HEK293 (cell line): ENCODE results near the gene PLD6.

Experiments used
- CTCF ChIA-PET: fragments of 350-600 bp; formaldehyde crosslinking; extraction: SDS; loops from one replicate; lab custom pipeline; 2021; ENCODE audit warnings: antibody characterized with exemption; lab: Yijun Ruan, JAX
- POLR2A ChIA-PET: fragments of 300-600 bp; formaldehyde crosslinking; extraction: SDS; loops from one replicate; lab custom pipeline; 2020; ENCODE audit warnings: antibody characterized with exemption, inconsistent platforms; lab: Yijun Ruan, JAX
- H3K27ac ChIP-seq: fragments of 200-500 bp; sonication (Bioruptor generic); 2 replicates; pipeline ENCODE4 v1.5.1; 2014; ENCODE audit warnings: low read depth, low read length, control low read depth, inconsistent platforms; ENCODE audit errors: extremely low read depth
- H3K36me3 ChIP-seq, 2 experiments: fragments of 200-500 bp in 1 of 2; sonication (Bioruptor generic) in 1 of 2; 1 replicate in 1 of 2; 2 replicates in 1 of 2; pipeline ENCODE4 v1.5.1; 2014 to 2017; ENCODE audit warnings: inconsistent platforms in 2 of 2, low read length in 2 of 2; ENCODE audit not compliant: control insufficient read depth in 2 of 2, insufficient read depth in 1 of 2
- H3K4me1 ChIP-seq: fragments of 200-500 bp; sonication (Bioruptor generic); 2 replicates; pipeline ENCODE4 v1.5.1; 2014; ENCODE audit warnings: mild to moderate bottlenecking, low read length, inconsistent platforms; ENCODE audit not compliant: control insufficient read depth, insufficient read depth
- H3K4me3 ChIP-seq: 2 replicates; pipeline ENCODE4 v1.5.1; 2011; ENCODE audit warnings: low read depth, mild to moderate bottlenecking, control low read depth, low read length, moderate library complexity
- H3K9me3 ChIP-seq: fragments of 200-500 bp; sonication (Bioruptor generic); 2 replicates; pipeline ENCODE4 v1.5.1; 2014; ENCODE audit warnings: low read depth, low read length, inconsistent platforms; ENCODE audit not compliant: control insufficient read depth, insufficient read depth
- HOXA7 ChIP-seq: sonication (generic); formaldehyde crosslinking; IDR thresholded peaks from 2 replicates; pipeline ENCODE4 v1.8.1; 2022; ENCODE audit warnings: missing genetic modification reagents, borderline replicate concordance
- KLF10 ChIP-seq: fragments of 450-650 bp; IDR thresholded peaks from 2 replicates; pipeline ENCODE4 v1.5.1; 2018; ENCODE audit warnings: missing biosample characterization, mild to moderate bottlenecking, missing genetic modification characterization
- KLF7 ChIP-seq: fragments of 450-650 bp; formaldehyde crosslinking; IDR thresholded peaks from 2 replicates; pipeline ENCODE4 v1.5.1; 2016; ENCODE audit warnings: missing biosample characterization, missing genetic modification characterization, borderline replicate concordance
- MEIS1 ChIP-seq: sonication (generic); formaldehyde crosslinking; IDR thresholded peaks from 2 replicates; pipeline ENCODE4 v1.8.1; 2022; ENCODE audit warnings: missing genetic modification reagents, mild to moderate bottlenecking, borderline replicate concordance
- ZBTB20 ChIP-seq: fragments of 450-650 bp; formaldehyde crosslinking; IDR thresholded peaks from 2 replicates; pipeline ENCODE4 v1.5.1; 2016; ENCODE audit warnings: missing biosample characterization, missing genetic modification characterization
- ZFP37 ChIP-seq: fragments of 450-650 bp; formaldehyde crosslinking; IDR thresholded peaks from 2 replicates; pipeline ENCODE4 v1.5.1; 2016; ENCODE audit warnings: missing biosample characterization, missing genetic modification characterization
- ZNF121 ChIP-seq: fragments of 450-650 bp; formaldehyde crosslinking; IDR thresholded peaks from 2 replicates; pipeline ENCODE4 v1.5.1; 2016; ENCODE audit warnings: missing biosample characterization, missing genetic modification characterization
- ZNF184 ChIP-seq: fragments of 450-650 bp; IDR thresholded peaks from 2 replicates; pipeline ENCODE4 v1.5.1; 2018; ENCODE audit warnings: missing biosample characterization, mild to moderate bottlenecking, missing genetic modification characterization
- ZNF426 ChIP-seq: fragments of 450-650 bp; formaldehyde crosslinking; IDR thresholded peaks from 2 replicates; pipeline ENCODE4 v1.5.1; 2017; ENCODE audit warnings: missing biosample characterization, missing genetic modification characterization, mild to moderate bottlenecking, inconsistent platforms, moderate library complexity
- ZNF549 ChIP-seq: fragments of 450-650 bp; IDR thresholded peaks from 2 replicates; pipeline ENCODE4 v1.5.1; 2018; ENCODE audit warnings: missing biosample characterization, missing genetic modification characterization, mild to moderate bottlenecking, inconsistent platforms, moderate library complexity
- ZNF555 ChIP-seq: fragments of 450-650 bp; formaldehyde crosslinking; conservative IDR thresholded peaks from 2 replicates; pipeline ENCODE4 v1.5.1; 2017; ENCODE audit warnings: missing biosample characterization, mild to moderate bottlenecking, missing genetic modification characterization, inconsistent platforms
- ZNF76 ChIP-seq: fragments of 450-650 bp; formaldehyde crosslinking; IDR thresholded peaks from 2 replicates; pipeline ENCODE4; 2016; ENCODE audit warnings: low read depth, missing biosample characterization, missing genetic modification characterization, borderline replicate concordance
- ZNF830 ChIP-seq: fragments of 450-650 bp; IDR thresholded peaks from 2 replicates; pipeline ENCODE4 v1.5.0; 2018; ENCODE audit warnings: missing biosample characterization, missing genetic modification characterization, low read depth, mild to moderate bottlenecking, moderate library complexity
- TF ChIP-seq, protein P1 (sequence below): fragments of 450-650 bp; formaldehyde crosslinking; IDR thresholded peaks from 2 replicates; pipeline ENCODE4 v1.5.1; 2016; ENCODE audit warnings: missing biosample characterization, missing genetic modification characterization
- TF ChIP-seq, protein P2 (sequence below): fragments of 450-650 bp; formaldehyde crosslinking; IDR thresholded peaks from 2 replicates; pipeline ENCODE4 v1.5.1; 2016; ENCODE audit warnings: missing biosample characterization, missing genetic modification characterization
- TF ChIP-seq, protein P3 (sequence below): fragments of 450-650 bp; formaldehyde crosslinking; IDR thresholded peaks from 2 replicates; pipeline ENCODE4 v1.5.1; 2016; ENCODE audit warnings: missing biosample characterization, missing genetic modification characterization
- TF ChIP-seq, protein P4 (sequence below): fragments of 450-650 bp; formaldehyde crosslinking; IDR thresholded peaks from 2 replicates; pipeline ENCODE4 v1.5.1; 2016; ENCODE audit warnings: missing biosample characterization, missing genetic modification characterization

PLD6 gene

DNA sequence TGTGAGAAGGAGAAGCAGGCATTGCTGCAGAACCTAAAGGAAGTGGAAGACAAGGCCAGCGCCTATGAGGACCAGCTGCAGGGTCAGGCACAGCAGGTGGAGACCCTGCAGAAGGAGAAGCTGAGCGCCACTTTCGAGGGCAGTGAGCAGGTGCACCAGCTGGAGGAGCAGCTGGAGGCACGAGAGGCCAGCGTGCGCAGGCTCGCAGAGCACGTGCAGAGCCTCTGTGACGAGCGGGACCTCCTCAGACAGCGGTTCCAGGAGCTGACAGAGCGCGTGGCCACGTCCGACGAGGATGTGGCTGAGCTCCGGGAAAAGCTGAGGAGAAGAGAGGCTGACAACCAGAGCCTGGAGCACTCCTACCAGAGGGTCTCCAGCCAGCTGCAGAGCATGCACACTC, 41.5 kb downstream of the PLD6 start:
- POLR2A ChIA-PET, result no interaction called here
- Histone ChIP-seq H3K9me3 (no peaks in the 10 kb centered on the region), H3K36me3 (peaks cover 7 to 99% of the 10 kb centered on the region in 2 experiments), H3K4me1 (no peaks in the 10 kb centered on the region)
- no peak for TF ChIP-seq ZNF549 (tag by site-specific recombination)
- TF ChIP-seq ZNF830 (tag by site-specific recombination), result no peak
- TF ChIP-seq ZNF76 (tag by site-specific recombination), result no peak
- TF ChIP-seq, all 188 proteins: peak for 0
- Histone ChIP-seq H3K27ac (no peak overlapping the region), H3K4me3 (no peak overlapping the region)
- CTCF ChIA-PET, result interaction anchor here (0.7 to 1.5 kb wide), 4 partner anchors 18 to 23 kb away, joined by 3 to 5 read pairs (median 4); no protein-coding TSS in a partner anchor

DNA sequence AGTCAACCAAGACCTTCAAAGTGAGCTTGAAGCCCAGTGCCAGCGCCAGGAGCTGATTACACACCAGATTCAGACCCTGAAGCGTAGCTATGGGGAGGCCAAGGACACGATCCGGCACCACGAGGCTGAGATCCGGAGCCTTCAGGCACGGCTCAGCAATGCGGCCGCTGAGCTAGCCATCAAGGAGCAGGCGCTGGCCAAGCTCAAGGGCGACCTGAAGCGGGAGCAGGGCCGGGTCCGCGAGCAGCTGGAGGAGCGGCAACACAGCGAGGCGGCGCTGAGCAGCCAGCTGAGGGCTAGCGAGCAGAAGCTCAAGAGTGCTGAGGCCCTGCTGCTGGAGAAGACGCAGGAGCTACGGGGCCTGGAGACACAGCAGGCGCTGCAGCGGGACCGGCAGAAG, 42.0 kb downstream of the PLD6 start:
- H3K4me1 ChIP-seq, result no peaks in the 10 kb centered on the region
- no peaks in the 10 kb centered on the region for H3K9me3 ChIP-seq
- POLR2A ChIA-PET, result no interaction called here
- peaks cover 8 to 100% of the 10 kb centered on the region in 2 experiments for H3K36me3 ChIP-seq
- H3K27ac ChIP-seq, result no peak overlapping the region
- TF ChIP-seq, protein P1, sequence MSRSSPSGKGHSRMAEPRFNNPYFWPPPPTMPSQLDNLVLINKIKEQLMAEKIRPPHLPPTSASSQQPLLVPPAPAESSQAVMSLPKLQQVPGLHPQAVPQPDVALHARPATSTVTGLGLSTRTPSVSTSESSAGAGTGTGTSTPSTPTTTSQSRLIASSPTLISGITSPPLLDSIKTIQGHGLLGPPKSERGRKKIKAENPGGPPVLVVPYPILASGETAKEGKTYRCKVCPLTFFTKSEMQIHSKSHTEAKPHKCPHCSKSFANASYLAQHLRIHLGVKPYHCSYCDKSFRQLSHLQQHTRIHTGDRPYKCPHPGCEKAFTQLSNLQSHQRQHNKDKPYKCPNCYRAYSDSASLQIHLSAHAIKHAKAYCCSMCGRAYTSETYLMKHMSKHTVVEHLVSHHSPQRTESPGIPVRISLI (tag by site-specific recombination), result no peak
- TF ChIP-seq, protein P2, sequence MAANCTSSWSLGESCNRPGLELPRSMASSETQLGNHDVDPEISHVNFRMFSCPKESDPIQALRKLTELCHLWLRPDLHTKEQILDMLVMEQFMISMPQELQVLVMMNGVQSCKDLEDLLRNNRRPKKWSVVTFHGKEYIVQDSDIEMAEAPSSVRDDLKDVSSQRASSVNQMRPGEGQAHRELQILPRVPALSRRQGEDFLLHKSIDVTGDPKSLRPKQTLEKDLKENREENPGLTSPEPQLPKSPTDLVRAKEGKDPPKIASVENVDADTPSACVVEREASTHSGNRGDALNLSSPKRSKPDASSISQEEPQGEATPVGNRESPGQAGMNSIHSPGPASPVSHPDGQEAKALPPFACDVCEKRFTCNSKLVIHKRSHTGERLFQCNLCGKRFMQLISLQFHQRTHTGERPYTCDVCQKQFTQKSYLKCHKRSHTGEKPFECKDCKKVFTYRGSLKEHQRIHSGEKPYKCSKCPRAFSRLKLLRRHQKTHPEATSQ (tag by site-specific recombination), result no peak
- TF ChIP-seq ZNF555, result no peak
- TF ChIP-seq ZNF549 (tag by site-specific recombination), result no peak
- TF ChIP-seq ZNF184, result no peak
- no peak for TF ChIP-seq ZBTB20
- TF ChIP-seq KLF7 (tag by site-specific recombination), result no peak
- no peak for TF ChIP-seq ZFP37 (tag by site-specific recombination)
- TF ChIP-seq, protein P3, sequence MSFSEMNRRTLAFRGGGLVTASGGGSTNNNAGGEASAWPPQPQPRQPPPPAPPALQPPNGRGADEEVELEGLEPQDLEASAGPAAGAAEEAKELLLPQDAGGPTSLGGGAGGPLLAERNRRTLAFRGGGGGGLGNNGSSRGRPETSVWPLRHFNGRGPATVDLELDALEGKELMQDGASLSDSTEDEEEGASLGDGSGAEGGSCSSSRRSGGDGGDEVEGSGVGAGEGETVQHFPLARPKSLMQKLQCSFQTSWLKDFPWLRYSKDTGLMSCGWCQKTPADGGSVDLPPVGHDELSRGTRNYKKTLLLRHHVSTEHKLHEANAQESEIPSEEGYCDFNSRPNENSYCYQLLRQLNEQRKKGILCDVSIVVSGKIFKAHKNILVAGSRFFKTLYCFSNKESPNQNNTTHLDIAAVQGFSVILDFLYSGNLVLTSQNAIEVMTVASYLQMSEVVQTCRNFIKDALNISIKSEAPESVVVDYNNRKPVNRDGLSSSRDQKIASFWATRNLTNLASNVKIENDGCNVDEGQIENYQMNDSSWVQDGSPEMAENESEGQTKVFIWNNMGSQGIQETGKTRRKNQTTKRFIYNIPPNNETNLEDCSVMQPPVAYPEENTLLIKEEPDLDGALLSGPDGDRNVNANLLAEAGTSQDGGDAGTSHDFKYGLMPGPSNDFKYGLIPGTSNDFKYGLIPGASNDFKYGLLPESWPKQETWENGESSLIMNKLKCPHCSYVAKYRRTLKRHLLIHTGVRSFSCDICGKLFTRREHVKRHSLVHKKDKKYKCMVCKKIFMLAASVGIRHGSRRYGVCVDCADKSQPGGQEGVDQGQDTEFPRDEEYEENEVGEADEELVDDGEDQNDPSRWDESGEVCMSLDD (tag by site-specific recombination), result no peak
- TF ChIP-seq, protein P4, sequence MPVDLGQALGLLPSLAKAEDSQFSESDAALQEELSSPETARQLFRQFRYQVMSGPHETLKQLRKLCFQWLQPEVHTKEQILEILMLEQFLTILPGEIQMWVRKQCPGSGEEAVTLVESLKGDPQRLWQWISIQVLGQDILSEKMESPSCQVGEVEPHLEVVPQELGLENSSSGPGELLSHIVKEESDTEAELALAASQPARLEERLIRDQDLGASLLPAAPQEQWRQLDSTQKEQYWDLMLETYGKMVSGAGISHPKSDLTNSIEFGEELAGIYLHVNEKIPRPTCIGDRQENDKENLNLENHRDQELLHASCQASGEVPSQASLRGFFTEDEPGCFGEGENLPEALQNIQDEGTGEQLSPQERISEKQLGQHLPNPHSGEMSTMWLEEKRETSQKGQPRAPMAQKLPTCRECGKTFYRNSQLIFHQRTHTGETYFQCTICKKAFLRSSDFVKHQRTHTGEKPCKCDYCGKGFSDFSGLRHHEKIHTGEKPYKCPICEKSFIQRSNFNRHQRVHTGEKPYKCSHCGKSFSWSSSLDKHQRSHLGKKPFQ (tag by site-specific recombination), result no peak
- TF ChIP-seq KLF10 (tag by site-specific recombination), result no peak
- TF ChIP-seq HOXA7, result no peak
- TF ChIP-seq ZNF426 (tag by site-specific recombination), result no peak
- TF ChIP-seq ZNF121 (tag by site-specific recombination), result no peak
- no peak for TF ChIP-seq MEIS1 (CRISPR knock-in tag)
- TF ChIP-seq, all 188 proteins: peak for 0
- CTCF ChIA-PET, result interaction anchor here (0.7 to 1.5 kb wide), 5 partner anchors 8 to 754 kb away, joined by 3 to 6 read pairs (median 4); no protein-coding TSS in a partner anchor
- no peak overlapping the region for H3K4me3 ChIP-seq
